K562 (cell line): Measurements from ENCODE around the gene GORASP2. TPM values are rescaled to one million over a fixed set of nuclear protein-coding genes. Genes with fewer than 3 reads are reported as not detected.

Experiments used
- ERF ChIP-seq: fragments of 450-650 bp; formaldehyde crosslinking; IDR thresholded peaks from 2 replicates; pipeline ENCODE4 v1.4.0; 2020; ENCODE audit warnings: mild to moderate bottlenecking, mixed read lengths
- ETV1 ChIP-seq: fragments of 450-650 bp; conservative IDR thresholded peaks from 2 replicates; pipeline ENCODE4 v1.6.1; 2016; ENCODE audit warnings: missing genetic modification characterization, control low read depth, low read depth, missing compliant biosample characterization
- GABPB1 ChIP-seq: sonication (generic); formaldehyde crosslinking; IDR thresholded peaks from 2 replicates; pipeline ENCODE4 v1.8.0; 2022; ENCODE audit warnings: mild to moderate bottlenecking, missing genetic modification reagents
- HCFC1 ChIP-seq: IDR thresholded peaks from 2 replicates; pipeline ENCODE4 v1.6.1; 2012; ENCODE audit warnings: low read depth, low read length, improper control_type of control experiment
- NFRKB ChIP-seq: fragments of 450-650 bp; IDR thresholded peaks from 2 replicates; pipeline ENCODE4 v1.6.1; 2016; ENCODE audit warnings: low read depth
- POLR2AphosphoS5 ChIP-seq: IDR thresholded peaks from 2 replicates; pipeline ENCODE4 v1.6.1; 2011; ENCODE audit warnings: mild to moderate bottlenecking, low read depth, low read length, moderate library complexity; ENCODE audit not compliant: control insufficient read depth, insufficient read depth
- SAFB ChIP-seq: fragments of 200-400 bp; formaldehyde crosslinking; IDR thresholded peaks from 2 replicates; pipeline ENCODE4 v1.6.1; 2017; ENCODE audit warnings: low read depth, low read length, borderline replicate concordance
- TBL1XR1 ChIP-seq, 2 experiments: IDR thresholded peaks; 2 replicates each; pipeline ENCODE4 v1.6.1; 2012; ENCODE audit warnings: improper control_type of control experiment in 2 of 2, low read length in 2 of 2, mild to moderate bottlenecking in 1 of 2
- ZNF507 ChIP-seq: conservative IDR thresholded peaks from 2 replicates; pipeline ENCODE4 v1.6.1; 2017; ENCODE audit warnings: missing genetic modification characterization, missing compliant biosample characterization
- polyA plus RNA-seq, 8 experiments: library from polyadenylated mRNA; depleted of rRNA in 4 of 8; stranded (reverse) in 5 of 8; unstranded in 3 of 8; fragments of >200 nt; fragmentation: Nextera tagmentation in 2 of 8; fragmentation: Illumina TruSeq in 1 of 8; extraction: Ambion mirVana in 2 of 8; extraction: Trizol in 1 of 8; gene quantifications; 2 replicates each; pipeline versions ENCODE4 v1.2.1 to v1.2.3, GENCODE V29; 2011 to 2014; ENCODE audit warnings: inconsistent platforms in 1 of 8, missing spikeins in 1 of 8
- total RNA-seq, 7 experiments: library from RNA; depleted of rRNA in 6 of 7; stranded (reverse); fragments of >200 nt in 6 of 7; fragmentation: Illumina TruSeq in 2 of 7; extraction: Trizol in 2 of 7; gene quantifications; 2 replicates each; pipeline versions ENCODE4 v1.2.1 to v1.2.3, GENCODE V29; 2011 to 2021; ENCODE audit warnings: low replicate concordance in 1 of 7
- TF ChIP-seq, protein P1 (sequence below): fragments of 450-650 bp; IDR thresholded peaks from 2 replicates; pipeline ENCODE4 v1.6.1; 2016
- TF ChIP-seq, protein P2 (sequence below), 2 experiments: fragments of 450-650 bp in 1 of 2; IDR thresholded peaks; 2 replicates each; pipeline ENCODE4 v1.6.1; 2011 to 2017; ENCODE audit warnings: low read depth in 2 of 2, antibody characterized with exemption in 1 of 2, borderline replicate concordance in 1 of 2, low read length in 1 of 2, mild to moderate bottlenecking in 1 of 2, mixed read lengths in 1 of 2; ENCODE audit not compliant: control insufficient read depth in 1 of 2
- TF ChIP-seq, protein P3 (sequence below): IDR thresholded peaks from 2 replicates; pipeline ENCODE4 v1.6.1; 2011; ENCODE audit not compliant: insufficient read length; ENCODE audit errors: extremely low read depth
- TF ChIP-seq, protein P4 (sequence below), 2 experiments: fragments of 250-450 bp in 1 of 2; fragments of 450-650 bp in 1 of 2; sonication (Bioruptor Pico) in 1 of 2; IDR thresholded peaks; 2 replicates each; pipeline versions ENCODE4 v1.6.1 to v1.8.0; 2016 to 2021; ENCODE audit warnings: mild to moderate bottlenecking in 2 of 2, moderate library complexity in 2 of 2, missing compliant biosample characterization in 1 of 2, missing genetic modification characterization in 1 of 2
- TF ChIP-seq, protein P5 (sequence below): sonication (generic); formaldehyde crosslinking; IDR thresholded peaks from 2 replicates; pipeline ENCODE4 v1.8.0; 2022; ENCODE audit warnings: missing genetic modification reagents, mild to moderate bottlenecking, moderate library complexity, borderline replicate concordance

The GORASP2 gene
- total and polyA plus RNA-seq, 9 of the 15 experiments (the other 6 are each of a cell fraction or from before 2014, with no cell fraction given), result 27.4 to 180 (median 59.6) TPM

DNA sequence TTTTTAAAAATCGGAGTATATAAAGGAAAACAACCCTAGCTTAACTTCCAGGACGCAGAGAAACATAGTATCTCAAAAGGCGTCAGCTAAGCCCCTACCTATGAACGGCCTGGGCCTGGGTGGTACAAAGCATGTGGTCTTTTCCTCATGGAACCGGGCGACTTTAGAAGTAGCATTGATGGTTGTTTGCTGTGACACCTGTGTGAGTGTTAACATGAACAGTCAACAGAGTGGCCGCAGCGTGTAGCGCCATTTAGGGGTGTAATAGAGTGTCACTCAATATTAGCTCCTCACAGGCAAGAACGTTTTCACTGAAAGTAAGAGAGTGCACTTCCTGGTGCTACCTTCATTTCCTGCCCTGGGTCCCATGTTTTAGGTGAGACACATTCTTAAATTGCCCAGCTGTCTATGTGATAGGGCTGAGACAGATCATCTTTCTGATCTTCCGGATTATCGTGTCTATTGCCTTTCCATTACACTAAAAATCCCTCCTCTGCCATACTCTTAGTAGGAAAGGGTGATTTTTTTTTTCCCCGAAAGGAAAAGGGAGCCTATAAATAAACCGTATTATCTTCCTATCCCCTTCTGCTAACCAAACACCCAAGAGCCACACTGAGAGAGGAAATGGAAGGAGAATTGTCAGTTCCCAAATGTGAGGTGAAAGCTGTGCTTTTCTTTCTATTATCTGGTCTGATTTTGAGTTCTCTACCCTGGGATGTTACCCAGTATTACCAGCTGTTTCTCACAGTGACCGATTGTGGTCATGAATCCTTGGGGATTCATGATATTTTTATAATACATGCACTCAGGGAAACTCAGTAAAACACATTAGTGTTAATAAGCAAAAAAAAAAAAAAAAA, 1.3 kb downstream of the GORASP2 start (continued):
- TF ChIP-seq, protein P1, sequence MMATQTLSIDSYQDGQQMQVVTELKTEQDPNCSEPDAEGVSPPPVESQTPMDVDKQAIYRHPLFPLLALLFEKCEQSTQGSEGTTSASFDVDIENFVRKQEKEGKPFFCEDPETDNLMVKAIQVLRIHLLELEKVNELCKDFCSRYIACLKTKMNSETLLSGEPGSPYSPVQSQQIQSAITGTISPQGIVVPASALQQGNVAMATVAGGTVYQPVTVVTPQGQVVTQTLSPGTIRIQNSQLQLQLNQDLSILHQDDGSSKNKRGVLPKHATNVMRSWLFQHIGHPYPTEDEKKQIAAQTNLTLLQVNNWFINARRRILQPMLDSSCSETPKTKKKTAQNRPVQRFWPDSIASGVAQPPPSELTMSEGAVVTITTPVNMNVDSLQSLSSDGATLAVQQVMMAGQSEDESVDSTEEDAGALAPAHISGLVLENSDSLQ, result peak; percentile 88
- TF ChIP-seq, protein P2, sequence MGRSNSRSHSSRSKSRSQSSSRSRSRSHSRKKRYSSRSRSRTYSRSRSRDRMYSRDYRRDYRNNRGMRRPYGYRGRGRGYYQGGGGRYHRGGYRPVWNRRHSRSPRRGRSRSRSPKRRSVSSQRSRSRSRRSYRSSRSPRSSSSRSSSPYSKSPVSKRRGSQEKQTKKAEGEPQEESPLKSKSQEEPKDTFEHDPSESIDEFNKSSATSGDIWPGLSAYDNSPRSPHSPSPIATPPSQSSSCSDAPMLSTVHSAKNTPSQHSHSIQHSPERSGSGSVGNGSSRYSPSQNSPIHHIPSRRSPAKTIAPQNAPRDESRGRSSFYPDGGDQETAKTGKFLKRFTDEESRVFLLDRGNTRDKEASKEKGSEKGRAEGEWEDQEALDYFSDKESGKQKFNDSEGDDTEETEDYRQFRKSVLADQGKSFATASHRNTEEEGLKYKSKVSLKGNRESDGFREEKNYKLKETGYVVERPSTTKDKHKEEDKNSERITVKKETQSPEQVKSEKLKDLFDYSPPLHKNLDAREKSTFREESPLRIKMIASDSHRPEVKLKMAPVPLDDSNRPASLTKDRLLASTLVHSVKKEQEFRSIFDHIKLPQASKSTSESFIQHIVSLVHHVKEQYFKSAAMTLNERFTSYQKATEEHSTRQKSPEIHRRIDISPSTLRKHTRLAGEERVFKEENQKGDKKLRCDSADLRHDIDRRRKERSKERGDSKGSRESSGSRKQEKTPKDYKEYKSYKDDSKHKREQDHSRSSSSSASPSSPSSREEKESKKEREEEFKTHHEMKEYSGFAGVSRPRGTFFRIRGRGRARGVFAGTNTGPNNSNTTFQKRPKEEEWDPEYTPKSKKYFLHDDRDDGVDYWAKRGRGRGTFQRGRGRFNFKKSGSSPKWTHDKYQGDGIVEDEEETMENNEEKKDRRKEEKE (IDR thresholded peaks at IDR 0.05; ENCODE audit: borderline replicate concordance in 1 of 2, control insufficient read depth in 1 of 2, low read depth in 2 of 2, low read length in 1 of 2), result peak in 1 of 2 experiments; percentile 94; a peak in 2 of 4 replicates
- TF ChIP-seq ERF (CRISPR knock-in tag) (no peak), POLR2AphosphoS5 (peak; percentile 45; the same call in 1 of the 2 replicates), NFRKB (peak; percentile 59; the same call in 1 of the 2 replicates), SAFB (no peak), ZNF507 (tag) (no peak), TBL1XR1 (IDR thresholded peaks at IDR 0.05; ENCODE audit: low read length in 2 of 2) (0 out of 4 replicates have a peak, but pooled peaks of 1 of the 2 experiments have one; percentile 34), ETV1 (tag) (peak; percentile 60; the same call in 1 of the 2 replicates), GABPB1 (peak; percentile 96), HCFC1 (peak; percentile 68)
- TF ChIP-seq, protein P3, sequence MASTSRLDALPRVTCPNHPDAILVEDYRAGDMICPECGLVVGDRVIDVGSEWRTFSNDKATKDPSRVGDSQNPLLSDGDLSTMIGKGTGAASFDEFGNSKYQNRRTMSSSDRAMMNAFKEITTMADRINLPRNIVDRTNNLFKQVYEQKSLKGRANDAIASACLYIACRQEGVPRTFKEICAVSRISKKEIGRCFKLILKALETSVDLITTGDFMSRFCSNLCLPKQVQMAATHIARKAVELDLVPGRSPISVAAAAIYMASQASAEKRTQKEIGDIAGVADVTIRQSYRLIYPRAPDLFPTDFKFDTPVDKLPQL, result no peak
- TF ChIP-seq, protein P4, sequence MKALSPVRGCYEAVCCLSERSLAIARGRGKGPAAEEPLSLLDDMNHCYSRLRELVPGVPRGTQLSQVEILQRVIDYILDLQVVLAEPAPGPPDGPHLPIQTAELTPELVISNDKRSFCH (CRISPR knock-in tag; IDR thresholded peaks at IDR 0.05), result no peak
- TF ChIP-seq, protein P4 (tag; IDR thresholded peaks at IDR 0.05), result 0 out of 2 replicates have a peak, but pooled peaks have one; percentile 22
- TF ChIP-seq, protein P5, sequence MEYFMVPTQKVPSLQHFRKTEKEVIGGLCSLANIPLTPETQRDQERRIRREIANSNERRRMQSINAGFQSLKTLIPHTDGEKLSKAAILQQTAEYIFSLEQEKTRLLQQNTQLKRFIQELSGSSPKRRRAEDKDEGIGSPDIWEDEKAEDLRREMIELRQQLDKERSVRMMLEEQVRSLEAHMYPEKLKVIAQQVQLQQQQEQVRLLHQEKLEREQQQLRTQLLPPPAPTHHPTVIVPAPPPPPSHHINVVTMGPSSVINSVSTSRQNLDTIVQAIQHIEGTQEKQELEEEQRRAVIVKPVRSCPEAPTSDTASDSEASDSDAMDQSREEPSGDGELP (CRISPR knock-in tag), result peak; percentile 73
